Measurements from ENCODE around the gene SMIM45.

Gene SMIM45

GRCh38 chr22:41920271-41920976 is 31.5 kb upstream of the SMIM45 start (continued):
- TF ChIP-seq ZBTB11 (CRISPR knock-in tag; IDR thresholded peaks at IDR 0.05) (no peak), TAF1 (IDR thresholded peaks at IDR 0.05; ENCODE audit: borderline replicate concordance, low read depth, low read length) (peak; percentile 12; the same call in 1 of the 2 replicates), ZSCAN29 (IDR thresholded peaks at IDR 0.05) (0 out of 2 replicates have a peak, but pooled peaks have one; percentile 47), RELB (IDR thresholded peaks at IDR 0.05; ENCODE audit: low read depth) (peak; percentile 69; the same call in 1 of the 2 replicates), CBX5 (IDR thresholded peaks at IDR 0.05; ENCODE audit: low read depth) (no peak), SP1 (IDR thresholded peaks at IDR 0.05; ENCODE audit: low read depth, low read length) (peak; percentile 68), POLR2A (IDR thresholded peaks at IDR 0.05; ENCODE audit: low read depth, low read length) (peak; percentile 73), MTA2 (IDR thresholded peaks at IDR 0.05; ENCODE audit: low read depth) (peak; percentile 52; the same call in 1 of the 2 replicates), ZBTB4 (CRISPR knock-in tag; IDR thresholded peaks at IDR 0.05) (no peak), CREM (IDR thresholded peaks at IDR 0.05; ENCODE audit: low read depth) (peak; percentile 61), SKIL (IDR thresholded peaks at IDR 0.05; ENCODE audit: low read depth, poor library complexity, severe bottlenecking) (no peak)
